Ishikawa (cell line): ENCODE data around the gene ARHGAP20.

Experiments
- EGR1 ChIP-seq: IDR thresholded peaks from 2 replicates; pipeline ENCODE4 v1.6.1; 2012
- EP300 ChIP-seq: IDR thresholded peaks from 2 replicates; pipeline ENCODE4 v1.6.1; 2012; ENCODE audit warnings: borderline replicate concordance
- NFIC ChIP-seq: IDR thresholded peaks from 2 replicates; pipeline ENCODE4 v1.6.1; 2012
- TAF1 ChIP-seq: IDR thresholded peaks from 2 replicates; pipeline ENCODE4 v1.6.1; 2012; ENCODE audit warnings: low read depth, mild to moderate bottlenecking
- TCF12 ChIP-seq: IDR thresholded peaks from 2 replicates; pipeline ENCODE4 v1.6.1; 2012; ENCODE audit warnings: low read depth
- YY1 ChIP-seq: IDR thresholded peaks from 2 replicates; pipeline ENCODE4 v1.6.1; 2012; ENCODE audit warnings: low read depth
- TF ChIP-seq, protein P1 (sequence below): IDR thresholded peaks from 2 replicates; pipeline ENCODE4 v1.6.1; 2012
- TF ChIP-seq, protein P2 (sequence below): IDR thresholded peaks from 2 replicates; pipeline ENCODE4 v1.6.1; 2012
- TF ChIP-seq, protein P3 (sequence below): IDR thresholded peaks from 2 replicates; pipeline ENCODE4 v1.6.1; 2012; ENCODE audit warnings: low read depth, mild to moderate bottlenecking

DNA sequence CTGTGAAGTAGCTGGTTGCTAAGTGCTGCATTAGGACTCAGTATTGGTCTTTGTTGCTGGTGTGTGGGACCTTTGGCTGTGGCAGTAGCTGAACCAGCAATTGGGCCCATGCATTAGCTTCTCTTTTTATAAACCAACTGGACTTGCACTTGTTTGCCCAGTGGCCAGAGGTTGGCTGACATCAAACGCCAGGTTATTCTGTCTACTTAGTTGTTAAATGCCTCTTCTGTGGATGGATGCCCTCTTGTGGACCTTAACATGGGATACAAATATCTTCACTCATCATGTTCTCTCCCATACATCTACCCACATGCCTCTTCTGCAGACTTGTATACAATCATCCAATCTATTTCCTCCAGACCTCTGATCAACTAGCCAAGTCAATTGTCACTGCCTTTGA lies 26.4 kb upstream of the ARHGAP20 start:
- TF ChIP-seq EP300 (no peak), TCF12 (no peak), EGR1 (no peak), YY1 (no peak), NFIC (no peak), TAF1 (no peak)
- TF ChIP-seq, protein P1, sequence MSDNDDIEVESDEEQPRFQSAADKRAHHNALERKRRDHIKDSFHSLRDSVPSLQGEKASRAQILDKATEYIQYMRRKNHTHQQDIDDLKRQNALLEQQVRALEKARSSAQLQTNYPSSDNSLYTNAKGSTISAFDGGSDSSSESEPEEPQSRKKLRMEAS = no peak
- TF ChIP-seq, protein P2, sequence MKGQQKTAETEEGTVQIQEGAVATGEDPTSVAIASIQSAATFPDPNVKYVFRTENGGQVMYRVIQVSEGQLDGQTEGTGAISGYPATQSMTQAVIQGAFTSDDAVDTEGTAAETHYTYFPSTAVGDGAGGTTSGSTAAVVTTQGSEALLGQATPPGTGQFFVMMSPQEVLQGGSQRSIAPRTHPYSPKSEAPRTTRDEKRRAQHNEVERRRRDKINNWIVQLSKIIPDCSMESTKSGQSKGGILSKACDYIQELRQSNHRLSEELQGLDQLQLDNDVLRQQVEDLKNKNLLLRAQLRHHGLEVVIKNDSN = no peak
- TF ChIP-seq, protein P3, sequence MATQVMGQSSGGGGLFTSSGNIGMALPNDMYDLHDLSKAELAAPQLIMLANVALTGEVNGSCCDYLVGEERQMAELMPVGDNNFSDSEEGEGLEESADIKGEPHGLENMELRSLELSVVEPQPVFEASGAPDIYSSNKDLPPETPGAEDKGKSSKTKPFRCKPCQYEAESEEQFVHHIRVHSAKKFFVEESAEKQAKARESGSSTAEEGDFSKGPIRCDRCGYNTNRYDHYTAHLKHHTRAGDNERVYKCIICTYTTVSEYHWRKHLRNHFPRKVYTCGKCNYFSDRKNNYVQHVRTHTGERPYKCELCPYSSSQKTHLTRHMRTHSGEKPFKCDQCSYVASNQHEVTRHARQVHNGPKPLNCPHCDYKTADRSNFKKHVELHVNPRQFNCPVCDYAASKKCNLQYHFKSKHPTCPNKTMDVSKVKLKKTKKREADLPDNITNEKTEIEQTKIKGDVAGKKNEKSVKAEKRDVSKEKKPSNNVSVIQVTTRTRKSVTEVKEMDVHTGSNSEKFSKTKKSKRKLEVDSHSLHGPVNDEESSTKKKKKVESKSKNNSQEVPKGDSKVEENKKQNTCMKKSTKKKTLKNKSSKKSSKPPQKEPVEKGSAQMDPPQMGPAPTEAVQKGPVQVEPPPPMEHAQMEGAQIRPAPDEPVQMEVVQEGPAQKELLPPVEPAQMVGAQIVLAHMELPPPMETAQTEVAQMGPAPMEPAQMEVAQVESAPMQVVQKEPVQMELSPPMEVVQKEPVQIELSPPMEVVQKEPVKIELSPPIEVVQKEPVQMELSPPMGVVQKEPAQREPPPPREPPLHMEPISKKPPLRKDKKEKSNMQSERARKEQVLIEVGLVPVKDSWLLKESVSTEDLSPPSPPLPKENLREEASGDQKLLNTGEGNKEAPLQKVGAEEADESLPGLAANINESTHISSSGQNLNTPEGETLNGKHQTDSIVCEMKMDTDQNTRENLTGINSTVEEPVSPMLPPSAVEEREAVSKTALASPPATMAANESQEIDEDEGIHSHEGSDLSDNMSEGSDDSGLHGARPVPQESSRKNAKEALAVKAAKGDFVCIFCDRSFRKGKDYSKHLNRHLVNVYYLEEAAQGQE = no peak
